HG03442 (cell line): ENCODE results near the gene EN2.

Experiments
- ATAC-seq: cut with Tn5 transposase; IDR thresholded peaks from one replicate; pipeline ENCODE4 v1.9.1; 2021; ENCODE audit warnings: mild to moderate bottlenecking, moderate library complexity; ENCODE audit not compliant: unreplicated experiment

The EN2 gene

DNA sequence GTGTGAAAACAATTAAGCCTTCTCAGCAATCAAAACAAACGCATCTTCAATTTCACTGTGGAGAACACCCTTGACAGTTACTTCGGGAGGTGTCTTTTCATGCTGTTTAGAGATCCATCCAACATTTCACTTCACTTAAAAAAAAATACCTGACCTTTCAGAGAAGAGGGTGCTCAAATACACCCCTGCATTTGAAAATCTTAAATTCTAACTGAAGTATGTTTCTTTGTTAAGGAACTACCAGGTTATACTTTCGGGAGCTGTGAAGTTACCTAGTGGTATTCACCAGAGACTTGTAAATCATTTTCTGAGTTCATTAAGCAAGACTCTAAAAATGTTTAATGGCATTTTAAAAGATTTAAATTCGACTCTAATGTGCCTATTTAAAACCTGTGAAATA lies 49.6 kb downstream of the EN2 start:
- ATAC-seq: no peak

DNA sequence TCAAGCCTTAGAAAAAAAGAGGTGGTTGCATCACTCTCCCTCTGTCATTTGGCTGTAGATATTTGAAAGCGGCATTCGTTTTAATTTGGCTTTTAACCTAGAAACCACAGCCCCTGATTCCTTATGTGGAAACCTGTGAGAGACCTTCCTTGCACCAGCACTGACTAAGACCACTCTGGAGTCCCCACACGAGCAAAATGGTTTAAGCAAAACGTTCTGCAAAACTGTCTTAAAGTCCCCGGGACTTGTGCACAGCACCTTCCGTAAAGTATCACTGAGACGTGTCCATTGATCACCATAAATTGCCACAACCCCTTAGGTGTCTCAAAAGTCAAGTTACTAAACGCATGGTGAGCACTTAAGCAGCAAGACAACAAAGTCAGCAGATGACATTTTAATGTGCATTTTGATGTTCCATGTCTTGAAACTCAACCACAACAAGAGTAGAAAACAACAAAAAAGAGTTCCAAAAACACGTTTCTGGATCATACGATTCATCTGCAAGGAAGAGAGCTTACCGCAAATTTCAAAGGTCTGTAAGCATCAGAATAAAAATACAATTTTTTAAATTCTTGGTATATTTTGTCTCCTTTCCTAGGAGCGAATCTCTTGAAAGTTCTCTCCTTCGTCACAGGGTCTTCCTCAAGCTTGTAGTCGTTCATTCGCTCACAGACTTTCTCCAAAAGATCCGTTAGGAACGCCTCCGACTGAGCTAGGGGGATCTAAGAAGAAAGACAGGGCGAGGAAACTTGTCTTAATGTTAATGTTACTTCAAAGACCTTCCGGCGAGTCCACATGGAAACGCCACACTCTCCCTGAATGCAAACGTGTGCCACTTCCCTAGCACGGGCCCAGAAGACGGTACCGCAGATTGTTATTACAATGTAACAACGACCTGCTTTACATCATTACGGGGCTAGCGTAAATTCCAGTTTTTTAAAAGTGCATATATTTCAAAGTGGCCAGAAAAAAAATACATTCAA lies 50.7 kb downstream of the EN2 start:
- no peak for ATAC-seq

DNA sequence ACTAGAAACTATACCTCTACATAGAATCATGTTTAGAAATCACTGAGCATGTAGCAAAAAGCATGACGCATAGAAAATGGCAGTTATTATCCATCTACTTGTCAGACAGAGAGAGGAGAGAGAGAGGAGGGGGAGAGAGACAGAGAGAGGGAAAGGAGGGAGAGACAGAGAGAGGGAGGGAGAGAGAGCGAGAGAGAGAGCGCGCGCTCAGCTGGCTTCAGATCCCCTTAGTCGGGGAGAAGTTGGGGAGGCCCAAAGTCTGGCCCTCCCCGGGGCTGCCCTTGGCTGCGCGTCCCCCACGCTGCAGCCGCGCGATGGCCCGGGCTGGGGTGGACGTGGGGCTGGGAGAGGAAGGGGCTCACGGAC lies 51.4 kb downstream of the EN2 start:
- no peak for ATAC-seq

DNA sequence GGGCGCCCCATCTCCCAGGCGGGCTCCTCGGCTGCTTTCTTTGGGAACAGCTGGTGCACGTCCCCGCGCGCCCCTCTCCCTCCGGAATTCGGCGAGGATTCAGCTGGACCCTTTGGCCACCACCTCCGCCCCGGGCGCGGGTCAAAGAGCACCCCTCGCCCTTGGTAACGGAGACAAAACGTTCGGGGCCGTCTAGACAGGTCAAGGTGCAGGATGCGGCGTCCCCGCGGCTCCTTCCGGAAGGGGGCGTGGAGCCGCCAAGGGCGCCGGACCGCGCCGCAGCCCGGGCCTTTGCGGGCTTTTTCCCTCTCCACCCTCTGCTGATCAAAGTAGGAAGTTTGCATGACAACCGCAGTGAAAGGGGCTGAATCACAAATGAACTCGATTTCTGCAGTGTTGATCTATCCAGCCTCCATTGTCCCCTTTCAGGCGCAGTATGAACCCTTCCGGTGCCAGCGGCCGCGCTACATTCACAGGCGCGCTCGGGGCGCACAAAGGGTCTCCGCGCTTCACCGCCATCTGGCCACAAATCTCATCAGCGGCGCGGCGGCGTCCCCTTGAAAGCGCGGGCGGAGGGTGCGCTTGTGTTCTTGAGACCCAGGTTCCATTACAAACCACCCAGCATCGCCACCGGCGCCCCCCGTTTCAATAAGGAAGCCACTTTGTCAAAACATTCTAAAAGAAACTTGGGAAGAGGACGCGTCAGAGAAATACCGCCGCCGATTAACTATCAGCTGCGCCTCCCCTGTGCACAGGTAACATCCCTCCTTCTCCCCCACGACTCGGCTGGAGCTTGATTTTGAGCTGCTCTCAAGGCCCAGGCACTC lies 52.0 kb downstream of the EN2 start:
- no peak for ATAC-seq

DNA sequence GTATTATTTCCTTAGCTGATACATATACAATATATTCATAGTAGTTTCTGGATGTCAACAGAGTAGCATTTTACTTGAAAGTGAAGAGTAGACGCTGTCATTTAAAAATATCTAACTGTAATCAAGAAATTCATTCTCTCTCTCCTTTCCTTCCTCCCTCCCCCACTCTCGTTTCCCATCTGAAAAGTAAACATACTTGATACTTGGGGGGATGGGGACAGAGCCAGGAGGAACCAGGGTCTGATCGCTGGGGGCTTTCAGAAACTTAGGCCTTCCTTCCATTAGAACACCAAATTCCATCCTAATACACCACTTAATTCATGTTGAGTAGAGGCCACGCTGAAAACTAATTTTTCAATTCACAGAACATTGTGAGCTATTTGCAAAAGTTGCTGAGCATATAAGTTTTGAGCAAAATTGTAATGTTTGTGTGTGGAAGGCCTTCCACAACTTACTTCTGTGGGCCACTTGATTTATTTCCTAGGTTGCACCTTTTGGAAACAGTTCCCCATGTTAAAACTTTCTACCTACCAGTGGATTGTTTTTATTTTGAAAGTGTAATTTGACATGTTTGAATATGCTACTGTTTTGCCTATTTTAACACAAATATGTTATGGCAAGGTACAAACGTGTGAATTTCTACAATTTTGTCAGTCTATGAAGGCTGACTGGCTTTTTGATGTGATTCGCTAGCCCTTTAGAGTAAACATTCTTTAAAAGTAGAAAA lies 53.2 kb downstream of the EN2 start:
- ATAC-seq: no peak

DNA sequence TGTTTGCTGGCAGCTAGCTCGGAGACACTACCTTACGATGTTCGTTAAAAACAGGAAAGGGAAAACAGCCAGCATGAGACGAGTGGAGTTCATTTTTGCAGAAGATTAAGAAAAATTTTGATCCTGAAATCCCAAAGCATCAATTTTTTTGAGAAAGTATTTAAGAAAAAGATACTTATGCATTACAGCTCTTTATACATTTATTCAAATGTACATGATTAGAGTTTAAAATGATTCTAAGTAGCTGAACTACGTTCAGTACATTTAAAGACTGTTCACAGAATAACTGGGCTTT lies 53.7 kb downstream of the EN2 start:
- no peak for ATAC-seq

DNA sequence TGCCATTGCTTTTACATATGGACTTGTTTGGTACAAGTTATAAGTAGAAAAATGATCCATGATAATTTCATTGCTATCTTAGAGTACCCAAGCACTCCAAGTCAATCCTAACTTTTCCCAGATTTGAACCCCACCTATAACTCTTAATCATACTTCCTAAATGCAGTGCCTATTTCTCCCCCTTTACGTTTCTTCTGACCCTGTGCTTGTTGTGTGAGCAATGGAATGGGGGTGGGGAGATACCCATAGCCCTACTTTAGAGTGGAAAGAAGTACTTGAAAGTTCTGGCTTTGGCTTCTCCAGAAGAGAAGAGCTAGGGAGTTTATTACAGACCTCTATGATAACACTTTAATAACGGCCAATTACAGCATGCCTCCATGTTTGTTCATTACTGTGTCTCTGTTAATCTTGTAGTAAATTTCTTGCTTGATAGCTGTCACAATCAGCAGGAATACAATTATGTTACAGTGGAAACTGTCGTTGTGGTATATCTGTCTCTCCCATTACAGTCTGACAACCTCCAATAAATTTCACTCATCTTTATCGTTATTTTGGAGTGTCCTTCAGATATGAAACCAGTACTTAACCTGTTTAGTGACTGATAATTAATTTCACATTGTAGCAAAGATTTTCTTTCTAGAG lies 54.4 kb downstream of the EN2 start:
- ATAC-seq: no peak

DNA sequence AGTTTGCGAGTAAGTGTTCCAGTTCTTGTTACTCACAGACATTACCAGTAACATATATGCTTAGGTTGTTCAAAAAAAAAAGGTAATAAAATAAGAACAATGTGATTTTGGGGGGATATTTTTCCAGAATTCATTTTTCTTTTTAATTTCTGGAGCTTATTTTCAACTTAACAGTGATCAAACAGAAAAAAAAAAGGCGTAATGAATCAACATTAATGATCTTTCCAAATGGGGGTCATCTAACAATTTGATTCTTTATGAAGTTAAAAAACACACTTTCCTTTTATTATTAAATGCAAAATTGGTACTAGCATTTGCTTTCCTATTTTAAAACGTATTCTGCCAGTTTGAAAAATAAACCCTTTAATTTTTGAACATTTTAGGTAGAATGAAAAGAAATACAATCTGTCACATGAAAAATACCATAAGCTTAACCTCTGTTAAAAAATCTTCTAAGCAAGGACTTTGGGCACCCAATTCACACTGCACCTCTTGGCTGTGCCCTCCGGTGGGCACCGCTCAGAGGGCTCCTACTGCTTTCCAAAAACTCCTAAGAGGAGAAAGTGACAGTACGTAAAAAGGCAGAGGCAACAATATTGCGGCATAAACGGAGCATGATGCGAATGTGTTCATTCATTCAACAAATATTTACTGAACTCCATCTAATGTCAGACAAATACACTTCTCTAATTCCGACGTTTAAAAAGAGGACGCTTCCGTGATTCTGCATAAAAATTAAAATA lies 55.8 kb downstream of the EN2 start:
- ATAC-seq: no peak

DNA sequence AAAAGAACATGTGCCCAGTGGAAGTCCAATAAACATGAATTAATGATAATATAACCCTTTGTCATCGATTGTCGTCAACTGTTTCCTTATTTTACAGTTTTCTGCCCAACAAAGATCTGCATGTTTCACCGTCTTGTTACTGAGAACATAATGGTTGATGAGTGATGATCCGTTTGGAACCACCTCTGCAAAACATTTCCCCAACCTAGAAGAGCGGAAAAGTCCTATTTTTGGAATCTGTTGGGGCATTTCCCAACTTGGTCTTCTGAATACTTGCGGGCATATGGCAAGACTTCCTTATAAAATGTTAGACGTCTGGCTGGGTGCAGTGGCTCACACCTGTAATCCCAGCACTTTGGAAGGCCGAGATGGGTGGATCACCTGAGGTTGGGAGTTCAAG lies 56.4 kb downstream of the EN2 start:
- ATAC-seq: no peak
